GM13976 (cell line): Measurements from ENCODE around the gene COPS7B.

ENCODE experiments used
- DNase-seq: peaks from one replicate; pipeline ENCODE4 v3.0.0; 2012; ENCODE audit warnings: low spot score
- in situ Hi-C: fragments of 300-500 bp; cut with MboI; formaldehyde crosslinking; loops from one replicate; pipeline ENCODE4 v1.12.0; 2022; ENCODE audit warnings: low sequenced_read_pairs, mixed read lengths, inconsistent platforms; ENCODE audit not compliant: unreplicated experiment
- TF ChIP-seq, protein P1 (sequence below): IDR thresholded peaks from 2 replicates; pipeline ENCODE4 v1.5.1; 2012; ENCODE audit warnings: borderline replicate concordance, mild to moderate bottlenecking; ENCODE audit not compliant: insufficient read depth; ENCODE audit errors: extremely low read depth, missing control alignments, control extremely low read depth

Gene COPS7B

DNA sequence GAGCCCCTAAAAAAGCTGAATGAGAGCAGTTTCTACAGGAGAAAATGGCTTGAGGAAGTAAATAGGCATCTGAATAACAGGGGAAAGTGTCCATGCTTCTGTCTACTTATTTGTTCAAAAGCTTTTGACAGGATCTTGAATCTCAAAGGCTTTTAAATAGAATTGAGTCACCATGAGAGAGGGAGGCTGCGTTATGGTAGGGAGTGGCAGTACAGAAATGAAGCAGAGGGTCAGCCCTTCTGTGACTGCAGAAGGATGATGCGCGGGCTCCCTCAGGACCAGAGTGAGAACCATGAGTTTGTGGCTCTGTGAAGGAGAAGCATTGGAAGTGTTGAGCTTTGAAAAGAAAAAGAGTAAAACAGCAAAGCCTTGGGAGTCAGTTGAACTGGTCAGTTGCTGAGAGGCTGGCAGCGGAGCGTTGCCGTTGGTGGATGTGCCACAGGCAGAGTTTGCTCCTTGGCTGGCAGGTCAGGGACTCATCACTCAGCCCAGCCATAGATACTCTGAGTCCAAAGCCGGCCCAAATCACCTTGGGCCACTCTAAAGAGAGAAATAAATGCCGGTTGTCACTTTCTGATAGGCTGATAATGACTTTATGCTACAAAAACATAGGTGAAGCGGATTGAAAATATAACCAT is 17.4 kb downstream of the COPS7B start:
- TF ChIP-seq, protein P1, sequence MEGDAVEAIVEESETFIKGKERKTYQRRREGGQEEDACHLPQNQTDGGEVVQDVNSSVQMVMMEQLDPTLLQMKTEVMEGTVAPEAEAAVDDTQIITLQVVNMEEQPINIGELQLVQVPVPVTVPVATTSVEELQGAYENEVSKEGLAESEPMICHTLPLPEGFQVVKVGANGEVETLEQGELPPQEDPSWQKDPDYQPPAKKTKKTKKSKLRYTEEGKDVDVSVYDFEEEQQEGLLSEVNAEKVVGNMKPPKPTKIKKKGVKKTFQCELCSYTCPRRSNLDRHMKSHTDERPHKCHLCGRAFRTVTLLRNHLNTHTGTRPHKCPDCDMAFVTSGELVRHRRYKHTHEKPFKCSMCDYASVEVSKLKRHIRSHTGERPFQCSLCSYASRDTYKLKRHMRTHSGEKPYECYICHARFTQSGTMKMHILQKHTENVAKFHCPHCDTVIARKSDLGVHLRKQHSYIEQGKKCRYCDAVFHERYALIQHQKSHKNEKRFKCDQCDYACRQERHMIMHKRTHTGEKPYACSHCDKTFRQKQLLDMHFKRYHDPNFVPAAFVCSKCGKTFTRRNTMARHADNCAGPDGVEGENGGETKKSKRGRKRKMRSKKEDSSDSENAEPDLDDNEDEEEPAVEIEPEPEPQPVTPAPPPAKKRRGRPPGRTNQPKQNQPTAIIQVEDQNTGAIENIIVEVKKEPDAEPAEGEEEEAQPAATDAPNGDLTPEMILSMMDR, result no peak
- DNase-seq, result no peak
- in situ Hi-C loops, result no loop called here

DNA sequence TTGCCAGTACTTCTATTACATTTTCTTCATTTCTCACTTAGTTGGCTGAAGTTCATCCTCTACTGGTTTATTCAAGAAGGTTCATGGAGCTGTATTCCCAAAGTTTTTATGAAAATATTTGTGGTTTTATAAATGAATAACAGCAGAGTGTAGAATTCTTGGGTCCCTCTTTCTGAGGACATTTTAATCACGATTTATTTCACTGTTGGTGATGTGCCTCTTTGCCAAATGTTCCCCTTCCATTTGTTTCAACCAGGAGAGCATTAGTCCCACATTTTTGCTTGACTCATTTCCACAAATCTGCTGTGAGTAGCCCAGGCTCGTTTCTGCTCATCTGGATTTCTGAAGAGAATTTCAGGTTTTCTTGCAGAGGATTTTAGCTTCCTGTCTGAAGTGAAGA is 20.8 kb downstream of the COPS7B start:
- no peak for DNase-seq
- in situ Hi-C loops, result no loop called here
- TF ChIP-seq, protein P1, result no peak

DNA sequence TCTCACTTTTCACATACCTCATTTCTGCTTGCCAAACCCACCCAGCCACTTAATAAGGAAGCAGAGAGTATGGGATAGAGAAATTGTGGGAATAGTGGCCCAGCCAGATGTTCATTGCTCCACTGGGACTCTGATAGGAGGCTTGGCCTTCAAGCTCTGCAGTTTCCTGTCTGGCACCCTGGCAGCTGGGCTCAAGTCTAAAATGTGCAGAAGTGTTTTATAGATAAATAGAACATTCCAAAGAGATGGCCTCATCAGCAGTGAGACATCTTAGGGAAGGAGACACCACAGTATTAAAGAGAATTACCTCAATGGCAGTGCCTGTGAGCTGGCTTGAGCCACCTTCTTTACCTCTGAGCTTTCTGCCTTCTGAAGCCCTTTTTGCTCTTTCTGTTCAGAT is 24.7 kb downstream of the COPS7B start:
- TF ChIP-seq, protein P1, result no peak
- in situ Hi-C loops, result loop anchor here (10.0 kb wide), 1 partner anchor 54 kb away; no protein-coding TSS in a partner anchor
- DNase-seq, result no peak

DNA sequence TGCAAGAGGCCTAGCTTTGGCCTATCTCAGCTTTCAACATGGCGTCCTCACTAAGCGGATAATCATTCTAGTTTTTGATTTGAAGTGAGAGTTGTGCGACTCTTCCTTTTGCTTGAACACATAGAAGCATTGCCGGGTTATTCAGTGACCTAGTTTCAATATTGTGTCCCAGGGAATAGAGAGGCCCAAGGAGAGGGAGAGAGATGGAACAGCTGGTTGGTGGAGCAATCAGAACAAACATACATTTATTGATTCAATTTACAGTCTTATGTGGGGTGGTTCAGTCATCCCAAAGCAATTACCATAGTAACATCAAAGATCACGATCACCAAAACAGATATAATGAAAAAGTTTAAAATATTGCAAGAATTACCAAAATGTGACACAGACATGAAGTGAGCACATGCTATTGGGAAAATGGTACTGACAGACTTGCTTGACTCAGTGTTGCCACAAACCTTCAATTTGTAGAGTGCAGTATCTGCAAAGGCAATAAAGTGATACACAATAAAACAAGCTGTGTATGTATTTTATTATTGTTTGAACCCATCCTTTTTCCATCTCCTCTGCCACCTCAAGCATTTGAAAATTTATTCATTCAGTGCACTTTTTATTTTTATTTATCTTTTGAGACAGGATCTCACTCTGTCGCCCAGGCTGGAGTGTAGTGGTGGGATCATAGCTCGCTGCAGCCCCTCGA is 30.2 kb downstream of the COPS7B start:
- in situ Hi-C loops, result loop anchor here (10.0 kb wide), 1 partner anchor 48 kb away; no protein-coding TSS in a partner anchor
- TF ChIP-seq, protein P1, result no peak
- no peak for DNase-seq

DNA sequence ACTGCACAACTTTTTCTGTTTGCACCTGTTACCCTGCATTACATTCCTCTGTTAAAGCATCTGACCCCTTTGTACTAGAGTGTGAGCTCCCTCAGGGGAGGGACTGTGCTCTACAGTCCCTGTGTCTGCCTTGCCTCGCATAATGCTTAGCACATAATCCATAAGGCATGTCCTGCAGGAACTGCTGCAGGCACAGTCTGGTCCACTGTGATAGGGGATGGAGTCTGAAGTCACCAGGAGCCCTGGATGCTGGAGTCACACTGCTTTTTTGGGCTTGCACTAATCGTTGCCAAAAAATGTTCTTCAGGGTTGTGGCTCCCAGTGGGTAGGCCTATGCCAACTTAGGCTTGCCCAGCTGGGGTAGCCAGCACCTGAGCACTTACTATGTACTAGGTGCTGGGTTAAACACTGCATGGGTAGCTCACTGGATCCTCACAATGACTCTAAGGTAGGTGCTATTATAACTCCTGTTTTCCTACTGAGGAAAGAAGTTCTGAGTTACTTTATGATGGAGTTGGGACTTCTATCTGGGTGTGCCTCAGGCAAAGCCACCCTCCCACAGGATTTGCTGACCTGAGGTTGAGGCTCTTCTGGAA is 33.3 kb downstream of the COPS7B start:
- no peak for DNase-seq
- in situ Hi-C loops, result loop anchor here (10.0 kb wide), 1 partner anchor 45 kb away; no protein-coding TSS in a partner anchor
- TF ChIP-seq, protein P1, result no peak

DNA sequence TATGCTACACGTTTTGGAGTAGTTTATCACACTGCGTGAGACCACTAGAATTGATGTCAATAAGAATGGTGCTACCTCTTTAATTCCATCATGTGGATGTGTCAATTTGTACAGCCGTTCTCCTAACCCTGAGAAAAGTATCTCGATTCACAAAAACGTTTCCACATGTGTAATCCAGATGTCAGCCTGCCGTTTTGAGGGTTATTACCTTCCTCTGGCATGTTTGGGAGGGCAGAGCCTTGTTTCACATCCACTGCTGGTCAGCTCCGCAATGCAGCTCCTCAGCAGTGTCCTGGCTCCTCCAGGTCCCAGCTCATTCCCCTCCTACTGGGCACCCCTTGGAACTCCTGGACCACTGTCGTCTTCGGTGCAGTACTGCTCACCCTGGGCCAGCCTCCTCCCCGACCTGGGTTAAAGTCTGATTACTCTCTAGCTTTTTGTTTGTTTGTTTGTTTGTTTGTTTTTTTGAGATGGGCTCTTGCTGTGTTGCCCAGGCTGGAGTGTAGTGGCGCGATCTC is 34.6 kb downstream of the COPS7B start:
- TF ChIP-seq, protein P1, result no peak
- in situ Hi-C loops, result no loop called here
- no peak for DNase-seq
